ENCODE results near the gene CHMP5. TPM values are rescaled to one million over a fixed set of nuclear protein-coding genes. Genes with fewer than 3 reads are reported as not detected.

The CHMP5 gene
- total RNA-seq, 2 experiments from 2014 or later = 31.2 to 50.1 TPM

- POLR2A ChIA-PET = interaction anchor here (0.7 to 1.7 kb wide), 4 partner anchors 14 to 71 kb away, joined by 3 to 5 read pairs (median 4); partner anchors contain the start of gene NFX1
- Histone ChIP-seq H3K9me3 (ENCODE audit: low read length) (no peaks in the 10 kb centered on the region), H3K79me2 (ENCODE audit: insufficient read depth, low read depth, low read length) (peaks cover 23% of the 10 kb centered on the region), H3K9me2 (ENCODE audit: insufficient read depth, low read length) (no peaks in the 10 kb centered on the region), H2AFZ (ENCODE audit: low read length) (no peak overlapping the region), H4K20me1 (ENCODE audit: insufficient read depth, low read length) (no peaks in the 10 kb centered on the region), H3K36me3 (ENCODE audit: insufficient read depth, low read length) (peaks cover 100% of the 10 kb centered on the region), H3K4me3 (ENCODE audit: low read depth, low read length, poor library complexity, severe bottlenecking) (no peak overlapping the region), H3K4me1 (ENCODE audit: insufficient read depth, low read length, poor library complexity, severe bottlenecking) (peaks cover 4% of the 10 kb centered on the region), H3K4me2 (ENCODE audit: low read length) (no peak overlapping the region), H3K27ac (ENCODE audit: low read depth, low read length, poor library complexity, severe bottlenecking) (no peak overlapping the region)
- DNase-seq (ENCODE audit: low spot score) = no peak
- CTCF ChIA-PET (ENCODE audit: unreplicated experiment) = interaction anchor here (0.5 kb wide), 1 partner anchor 77 kb away, joined by 3 read pairs; no protein-coding TSS in a partner anchor
- no peak for TF ChIP-seq CTCF (conservative IDR thresholded peaks at IDR 0.05; ENCODE audit: low read length)
- no peak for TF ChIP-seq EZH2phosphoT487 (IDR thresholded peaks at IDR 0.05; ENCODE audit: borderline replicate concordance, low read depth, low read length)
- intact Hi-C loops (cut with micrococcal nuclease; ENCODE audit: unreplicated experiment) = no loop called here
- no TSS peak for BruUV-seq (replicated peaks)
These were observed 39.5 kb downstream of the CHMP5 start for GRCh38 chr9:33304362-33304761.

- H3K36me3 ChIP-seq (ENCODE audit: insufficient read depth, low read length) = peaks cover 100% of the 10 kb centered on the region
- H3K4me3 ChIP-seq (ENCODE audit: low read depth, low read length, poor library complexity, severe bottlenecking) = no peak overlapping the region
- TF ChIP-seq EZH2phosphoT487 (IDR thresholded peaks at IDR 0.05; ENCODE audit: borderline replicate concordance, low read depth, low read length) = no peak
- no peak for TF ChIP-seq CTCF (conservative IDR thresholded peaks at IDR 0.05; ENCODE audit: low read length)
- ChIA-PET CTCF (ENCODE audit: unreplicated experiment) (no interaction called here), POLR2A (interaction anchor here (1.0 kb wide), 1 partner anchor 9 kb away, joined by 3 read pairs; no protein-coding TSS in a partner anchor)
- H2AFZ ChIP-seq (ENCODE audit: low read length) = no peak overlapping the region
- intact Hi-C loops (cut with micrococcal nuclease; ENCODE audit: unreplicated experiment) = no loop called here
- no peak for DNase-seq (ENCODE audit: low spot score)
- no peaks in the 10 kb centered on the region for H4K20me1 ChIP-seq (ENCODE audit: insufficient read depth, low read length)
- no peaks in the 10 kb centered on the region for H3K9me2 ChIP-seq (ENCODE audit: insufficient read depth, low read length)
- no peaks in the 10 kb centered on the region for H3K9me3 ChIP-seq (ENCODE audit: low read length)
- no peaks in the 10 kb centered on the region for H3K4me1 ChIP-seq (ENCODE audit: insufficient read depth, low read length, poor library complexity, severe bottlenecking)
- no peak overlapping the region for H3K4me2 ChIP-seq (ENCODE audit: low read length)
- no TSS peak for BruUV-seq (replicated peaks)
- H3K27ac ChIP-seq (ENCODE audit: low read depth, low read length, poor library complexity, severe bottlenecking) = no peak overlapping the region
- peaks cover 6% of the 10 kb centered on the region; the same call in 1 of the 2 replicates for H3K79me2 ChIP-seq (ENCODE audit: insufficient read depth, low read depth, low read length)
These were observed 41.2 kb downstream of the CHMP5 start for GRCh38 chr9:33306037-33306436.

- Histone ChIP-seq H3K9me3 (ENCODE audit: low read length) (no peaks in the 10 kb centered on the region), H2AFZ (ENCODE audit: low read length) (no peak overlapping the region), H3K4me3 (ENCODE audit: low read depth, low read length, poor library complexity, severe bottlenecking) (no peak overlapping the region), H3K27ac (ENCODE audit: low read depth, low read length, poor library complexity, severe bottlenecking) (no peak overlapping the region), H4K20me1 (ENCODE audit: insufficient read depth, low read length) (no peaks in the 10 kb centered on the region), H3K79me2 (ENCODE audit: insufficient read depth, low read depth, low read length) (no peaks in the 10 kb centered on the region), H3K9me2 (ENCODE audit: insufficient read depth, low read length) (no peaks in the 10 kb centered on the region), H3K4me1 (ENCODE audit: insufficient read depth, low read length, poor library complexity, severe bottlenecking) (no peaks in the 10 kb centered on the region), H3K36me3 (ENCODE audit: insufficient read depth, low read length) (peaks cover 100% of the 10 kb centered on the region), H3K4me2 (ENCODE audit: low read length) (no peak overlapping the region)
- intact Hi-C loops (cut with micrococcal nuclease; ENCODE audit: unreplicated experiment) = no loop called here
- ChIA-PET CTCF (ENCODE audit: unreplicated experiment) (no interaction called here), POLR2A (interaction anchor here (0.6 to 1.3 kb wide), 4 partner anchors 49 to 971 kb away, joined by 3 to 6 read pairs (median 4); no protein-coding TSS in a partner anchor)
- BruUV-seq (replicated peaks) = no TSS peak
- DNase-seq (ENCODE audit: low spot score) = no peak
- TF ChIP-seq EZH2phosphoT487 (IDR thresholded peaks at IDR 0.05; ENCODE audit: borderline replicate concordance, low read depth, low read length) (no peak), CTCF (conservative IDR thresholded peaks at IDR 0.05; ENCODE audit: low read length) (no peak)
These were observed 42.2 kb downstream of the CHMP5 start for GRCh38 chr9:33307067-33307466.
